Measurements from ENCODE around the gene MYO1C. TPM values are rescaled to one million over a fixed set of nuclear protein-coding genes. Genes with fewer than 3 reads are reported as not detected.

The MYO1C gene
- total RNA-seq, 1 donor from 2014 or later = 184 TPM

- Mint-ChIP-seq H3K27me3 (ENCODE audit: unreplicated experiment) (no peaks in the 10 kb centered on the region), H3K4me3 (ENCODE audit: unreplicated experiment) (no peak overlapping the region), H3K4me1 (ENCODE audit: unreplicated experiment) (peaks cover 31% of the 10 kb centered on the region), H3K9me3 (ENCODE audit: unreplicated experiment) (no peaks in the 10 kb centered on the region), H3K27ac (ENCODE audit: unreplicated experiment) (no peak overlapping the region), H3K36me3 (ENCODE audit: unreplicated experiment) (no peaks in the 10 kb centered on the region)
- no peak for TF ChIP-seq CTCF (IDR thresholded peaks at IDR 0.05)
- DNase-seq (ENCODE audit: extremely low spot score, unreplicated experiment) = no peak
These were observed 1.7 kb upstream of the MYO1C start for GRCh38 chr17:1494203-1494602.

- TF ChIP-seq CTCF (IDR thresholded peaks at IDR 0.05) = no peak
- H3K9me3 Mint-ChIP-seq (ENCODE audit: unreplicated experiment) = no peaks in the 10 kb centered on the region
- no peak for DNase-seq (ENCODE audit: extremely low spot score, unreplicated experiment)
- peaks cover 39% of the 10 kb centered on the region for H3K4me1 Mint-ChIP-seq (ENCODE audit: unreplicated experiment)
- peak overlapping the region; percentile 45 for H3K4me3 Mint-ChIP-seq (ENCODE audit: unreplicated experiment)
- peak overlapping the region; percentile 56 for H3K27ac Mint-ChIP-seq (ENCODE audit: unreplicated experiment)
- H3K27me3 Mint-ChIP-seq (ENCODE audit: unreplicated experiment) = no peaks in the 10 kb centered on the region
- no peaks in the 10 kb centered on the region for H3K36me3 Mint-ChIP-seq (ENCODE audit: unreplicated experiment)
These were observed 950 bp upstream of the MYO1C start for GRCh38 chr17:1493291-1493980.

- no peaks in the 10 kb centered on the region for H3K9me3 Mint-ChIP-seq (ENCODE audit: unreplicated experiment)
- no peak for TF ChIP-seq CTCF (IDR thresholded peaks at IDR 0.05)
- peaks cover 48% of the 10 kb centered on the region for H3K4me1 Mint-ChIP-seq (ENCODE audit: unreplicated experiment)
- peak overlapping the region; percentile 78 for H3K27ac Mint-ChIP-seq (ENCODE audit: unreplicated experiment)
- no peak for DNase-seq (ENCODE audit: extremely low spot score, unreplicated experiment)
- peak overlapping the region; percentile 84 for H3K4me3 Mint-ChIP-seq (ENCODE audit: unreplicated experiment)
- H3K36me3 Mint-ChIP-seq (ENCODE audit: unreplicated experiment) = no peaks in the 10 kb centered on the region
- H3K27me3 Mint-ChIP-seq (ENCODE audit: unreplicated experiment) = no peaks in the 10 kb centered on the region
These were observed 840 bp downstream of the MYO1C start for GRCh38 chr17:1491443-1492248.

- no peak for TF ChIP-seq CTCF (IDR thresholded peaks at IDR 0.05)
- Mint-ChIP-seq H3K27me3 (ENCODE audit: unreplicated experiment) (no peaks in the 10 kb centered on the region), H3K4me3 (ENCODE audit: unreplicated experiment) (peak overlapping the region; percentile 82), H3K27ac (ENCODE audit: unreplicated experiment) (peak overlapping the region; percentile 77), H3K9me3 (ENCODE audit: unreplicated experiment) (no peaks in the 10 kb centered on the region), H3K36me3 (ENCODE audit: unreplicated experiment) (no peaks in the 10 kb centered on the region), H3K4me1 (ENCODE audit: unreplicated experiment) (peaks cover 49% of the 10 kb centered on the region)
- DNase-seq (ENCODE audit: extremely low spot score, unreplicated experiment) = no peak
These were observed 1.6 kb downstream of the MYO1C start for GRCh38 chr17:1490643-1491442.
